NCI-H1436 treated with DMSO at 0.1 percent for 48 hours (cell line): Measurements from ENCODE around the gene TMED8.
"Not testable (repeated sequence)": the region's sequence is repeated elsewhere in the genome, so short reads cannot be mapped to it uniquely, and the experiment has no call there.

Source experiments
- DNase-seq: peaks from one replicate; lab custom pipeline; 2025; lab: John Stamatoyannopoulos, UW

TMED8 gene

GRCh38 chr14:77359626-77360025 lies 17.3 kb downstream of the TMED8 start:
- no peak for DNase-seq

GRCh38 chr14:77356899-77357298 lies 20.0 kb downstream of the TMED8 start:
- DNase-seq, result no peak

- no peak for DNase-seq
These were observed 21.1 kb downstream of the TMED8 start for GRCh38 chr14:77355811-77356210.

GRCh38 chr14:77353469-77354141 lies 23.3 kb downstream of the TMED8 start:
- DNase-seq, result no peak

- DNase-seq, result no peak
These were observed 29.1 kb downstream of the TMED8 start for GRCh38 chr14:77347751-77348150.

GRCh38 chr14:77346495-77346894 lies 30.4 kb downstream of the TMED8 start:
- no peak for DNase-seq

- DNase-seq, result no peak
These were observed 32.4 kb downstream of the TMED8 start for GRCh38 chr14:77344377-77344996.

- DNase-seq, result no peak
These were observed 33.2 kb downstream of the TMED8 start for GRCh38 chr14:77343662-77344061.

GRCh38 chr14:77342726-77343397 lies 34.0 kb downstream of the TMED8 start:
- DNase-seq, result no peak

GRCh38 chr14:77340389-77340788 lies 36.5 kb downstream of the TMED8 start:
- DNase-seq, result no peak

- DNase-seq, result no peak
These were observed 37.5 kb downstream of the TMED8 start for GRCh38 chr14:77339407-77339806.

- no peak for DNase-seq
These were observed 38.6 kb downstream of the TMED8 start for GRCh38 chr14:77338302-77338701.

GRCh38 chr14:77337880-77338279 lies 39.0 kb downstream of the TMED8 start:
- no peak for DNase-seq

- not testable (repeated sequence) for DNase-seq
These were observed 39.6 kb downstream of the TMED8 start for GRCh38 chr14:77337255-77337654.

GRCh38 chr14:77335576-77335975 lies 41.3 kb downstream of the TMED8 start:
- DNase-seq, result no peak

GRCh38 chr14:77329872-77330271 lies 47.0 kb downstream of the TMED8 start:
- no peak for DNase-seq

- no peak for DNase-seq
These were observed 49.8 kb downstream of the TMED8 start for GRCh38 chr14:77327111-77327510.

- no peak for DNase-seq
These were observed 51.2 kb downstream of the TMED8 start for GRCh38 chr14:77325746-77326094.

- no peak for DNase-seq
These were observed 51.8 kb downstream of the TMED8 start for GRCh38 chr14:77324816-77325745.

GRCh38 chr14:77324289-77324688 lies 52.6 kb downstream of the TMED8 start:
- DNase-seq, result no peak

GRCh38 chr14:77323571-77323970 lies 53.3 kb downstream of the TMED8 start:
- DNase-seq, result no peak

GRCh38 chr14:77322951-77323350 lies 53.9 kb downstream of the TMED8 start:
- no peak for DNase-seq
